GM21447 (cell line): ENCODE data around the gene GNPDA1.

ENCODE experiments used
- ATAC-seq: cut with Tn5 transposase; IDR thresholded peaks from one replicate; pipeline ENCODE4 v1.9.1; 2021; ENCODE audit not compliant: unreplicated experiment

The GNPDA1 gene

DNA sequence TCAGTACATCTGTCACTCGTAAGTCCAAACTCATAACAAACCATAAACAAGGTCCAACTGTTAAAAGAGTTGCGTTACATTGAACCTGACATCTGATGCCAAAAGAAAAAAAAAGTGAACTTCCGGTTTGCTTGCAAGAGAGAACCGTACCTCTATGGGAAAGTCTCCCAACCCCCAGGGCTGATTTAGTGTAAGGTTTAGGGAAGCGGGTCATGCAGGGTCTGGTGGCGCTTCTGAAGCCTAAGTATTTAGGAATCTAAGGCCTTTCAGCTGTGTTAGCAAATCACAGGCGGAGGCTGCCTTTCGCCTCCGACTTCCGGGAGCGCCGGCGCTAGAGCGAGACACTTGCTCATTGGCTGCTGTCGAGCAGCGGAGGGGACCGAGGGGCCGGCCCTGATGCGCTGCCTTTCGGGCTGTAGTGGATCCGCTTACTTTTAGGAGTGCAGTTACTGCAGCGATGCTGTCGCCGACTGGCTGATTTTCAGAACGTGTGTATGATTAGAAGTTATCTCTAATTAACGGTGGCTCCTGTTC is 12.0 kb upstream of the GNPDA1 start:
- peak; percentile 99 for ATAC-seq

DNA sequence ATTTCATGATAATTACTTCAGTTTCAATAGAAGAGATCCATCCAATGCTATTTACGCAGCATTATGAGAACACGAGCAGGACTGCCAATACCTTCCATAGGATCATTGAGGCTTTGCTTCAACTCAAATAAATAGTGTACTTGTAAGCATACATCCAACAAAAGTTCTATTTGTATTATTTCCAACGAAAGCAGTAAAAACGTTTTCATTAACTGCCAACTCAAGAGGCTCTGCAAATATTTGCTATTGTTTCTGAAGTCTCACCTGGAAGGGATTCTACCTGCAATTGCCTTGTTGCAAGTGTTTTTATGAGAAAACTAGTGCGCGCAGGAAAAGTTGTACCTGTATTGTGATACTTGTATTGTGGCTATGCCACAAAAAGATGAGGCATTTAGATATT is 11.0 kb upstream of the GNPDA1 start:
- ATAC-seq, result no peak

DNA sequence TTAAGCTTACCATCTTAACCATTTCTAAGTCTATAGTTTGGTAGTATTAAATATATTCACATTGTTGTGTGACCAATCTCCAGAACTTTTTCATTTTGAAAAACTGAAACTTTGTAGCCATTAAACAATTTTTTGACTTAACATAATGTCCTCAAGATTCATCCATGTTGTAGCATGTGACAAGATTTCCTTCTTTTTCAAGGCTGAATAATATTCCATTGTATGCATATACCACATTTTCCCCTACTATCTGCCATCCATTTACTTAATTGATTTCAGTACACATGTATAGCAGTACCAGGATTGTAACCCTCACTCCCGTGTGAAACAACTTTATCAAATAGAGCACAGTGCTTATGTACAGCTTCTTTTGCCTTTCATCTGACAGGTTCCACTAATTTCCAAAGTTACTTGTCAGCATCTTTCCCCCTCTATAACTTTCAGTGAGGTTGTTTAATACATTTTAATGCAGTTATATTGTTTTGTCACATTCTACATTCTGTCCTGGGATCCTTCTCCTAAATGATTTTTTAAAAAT is 7.4 kb upstream of the GNPDA1 start:
- ATAC-seq, result no peak

DNA sequence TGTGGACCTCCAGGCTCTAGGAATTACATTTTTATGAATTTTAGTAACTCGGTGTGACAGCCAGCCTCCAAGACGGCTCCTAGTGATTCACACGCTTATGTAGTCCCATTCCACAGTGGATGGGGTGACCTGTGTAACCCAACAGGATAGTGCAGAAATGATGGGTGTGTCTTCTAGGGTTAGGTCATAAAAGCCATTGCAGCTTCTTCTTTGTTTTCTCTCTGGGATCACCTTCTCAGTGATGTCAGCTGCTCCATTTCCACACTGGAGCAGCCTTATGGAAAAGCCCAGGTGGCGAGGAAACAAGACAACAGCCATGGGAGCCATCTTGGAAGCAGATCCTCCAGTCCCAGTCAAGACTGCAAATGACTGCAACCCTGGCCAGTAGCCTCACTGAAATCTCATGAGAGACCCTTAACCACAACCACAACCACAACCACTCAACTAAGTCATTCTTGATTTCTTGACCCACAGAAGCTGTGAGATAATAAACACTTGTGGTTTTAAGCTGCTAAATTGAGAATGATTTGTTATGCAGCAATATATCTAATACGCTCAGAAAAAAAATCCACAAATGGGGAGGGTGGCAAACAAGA is 5.1 kb upstream of the GNPDA1 start:
- peak; percentile 32 for ATAC-seq

DNA sequence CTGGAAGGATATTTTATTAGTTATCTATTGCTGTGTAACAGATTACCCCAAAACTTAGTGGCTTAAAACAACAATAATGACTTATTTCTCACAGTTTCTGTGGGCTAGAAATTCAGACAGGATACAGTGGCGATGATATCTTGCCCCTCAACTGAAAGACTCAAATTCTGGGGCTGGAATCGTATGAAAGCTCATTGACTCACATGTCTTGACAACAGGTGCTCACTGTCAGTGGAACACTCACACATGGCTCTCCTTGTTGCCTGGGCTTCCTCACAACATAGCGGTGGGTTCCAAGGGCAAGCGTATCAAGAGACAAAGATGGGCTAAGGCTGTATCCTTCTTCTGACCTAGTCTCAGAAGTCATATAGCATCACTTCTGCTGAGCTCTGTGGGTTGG is 3.7 kb upstream of the GNPDA1 start:
- ATAC-seq, result peak; percentile 28

DNA sequence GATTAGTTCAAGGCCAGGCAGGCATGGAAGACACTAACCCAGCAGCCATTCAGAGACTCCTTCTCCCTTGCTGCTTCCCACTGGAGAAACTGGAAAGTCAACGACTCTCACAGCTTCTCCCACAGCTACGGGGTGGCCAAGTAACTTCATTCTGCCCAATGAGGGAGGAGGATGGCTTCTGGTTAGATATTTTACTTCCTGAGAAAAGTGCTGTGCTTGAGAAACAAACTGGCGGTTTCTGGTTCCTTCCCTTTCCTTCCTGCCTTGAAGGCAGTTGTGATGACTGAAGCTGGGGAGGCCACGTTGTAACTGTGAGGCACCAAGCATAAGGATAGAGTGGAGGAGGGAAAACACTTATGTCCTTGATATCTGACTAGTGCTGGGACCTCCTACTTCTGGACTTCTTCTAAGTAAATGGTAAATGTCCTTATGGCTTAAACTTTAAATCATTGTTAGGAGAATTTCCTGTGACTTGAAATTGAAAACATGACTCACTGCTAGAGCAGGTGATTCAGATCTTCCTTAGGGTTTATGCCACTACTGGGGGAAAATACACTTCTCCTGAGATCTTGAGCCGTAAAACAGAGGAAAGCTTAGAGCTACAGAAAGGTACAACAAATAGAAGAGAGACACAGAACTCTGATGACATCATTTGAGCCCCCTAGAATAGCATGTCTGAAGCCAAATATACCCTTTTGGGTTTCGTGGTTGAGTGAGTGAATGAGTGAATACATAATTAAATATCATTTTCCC is 3.1 kb upstream of the GNPDA1 start:
- ATAC-seq, result peak; percentile 40

DNA sequence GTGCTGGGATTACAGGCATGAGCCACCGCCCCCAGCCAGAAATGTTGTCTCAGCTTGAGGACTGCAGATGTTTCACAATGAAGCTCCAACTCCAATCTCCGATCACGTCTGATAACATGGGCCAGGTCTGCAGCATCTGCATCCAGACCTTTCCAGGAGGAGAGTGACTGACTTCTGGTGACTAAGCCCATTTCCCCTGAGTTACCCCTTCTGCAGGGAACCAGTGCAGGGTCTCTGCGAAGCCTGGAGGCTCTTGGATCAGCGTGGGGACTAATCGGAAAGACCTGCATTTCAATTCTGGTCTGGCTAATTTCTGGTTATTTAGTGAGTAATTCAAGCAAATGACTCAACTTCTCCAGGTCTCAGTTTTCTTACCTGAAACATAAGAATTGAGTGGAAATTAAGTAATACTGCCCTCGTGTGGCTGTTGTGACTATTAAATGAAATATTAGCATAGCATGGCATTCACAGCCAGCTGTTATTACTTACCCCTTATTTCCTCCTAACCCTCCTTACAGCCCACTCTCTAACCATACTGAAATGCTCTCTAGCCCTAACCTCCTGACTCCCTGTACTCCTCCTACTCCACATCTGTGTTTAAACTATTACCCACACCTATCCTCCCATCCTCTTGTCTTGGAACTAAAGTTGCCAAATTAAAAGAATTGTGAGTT is 2.2 kb upstream of the GNPDA1 start:
- ATAC-seq, result peak; percentile 28

DNA sequence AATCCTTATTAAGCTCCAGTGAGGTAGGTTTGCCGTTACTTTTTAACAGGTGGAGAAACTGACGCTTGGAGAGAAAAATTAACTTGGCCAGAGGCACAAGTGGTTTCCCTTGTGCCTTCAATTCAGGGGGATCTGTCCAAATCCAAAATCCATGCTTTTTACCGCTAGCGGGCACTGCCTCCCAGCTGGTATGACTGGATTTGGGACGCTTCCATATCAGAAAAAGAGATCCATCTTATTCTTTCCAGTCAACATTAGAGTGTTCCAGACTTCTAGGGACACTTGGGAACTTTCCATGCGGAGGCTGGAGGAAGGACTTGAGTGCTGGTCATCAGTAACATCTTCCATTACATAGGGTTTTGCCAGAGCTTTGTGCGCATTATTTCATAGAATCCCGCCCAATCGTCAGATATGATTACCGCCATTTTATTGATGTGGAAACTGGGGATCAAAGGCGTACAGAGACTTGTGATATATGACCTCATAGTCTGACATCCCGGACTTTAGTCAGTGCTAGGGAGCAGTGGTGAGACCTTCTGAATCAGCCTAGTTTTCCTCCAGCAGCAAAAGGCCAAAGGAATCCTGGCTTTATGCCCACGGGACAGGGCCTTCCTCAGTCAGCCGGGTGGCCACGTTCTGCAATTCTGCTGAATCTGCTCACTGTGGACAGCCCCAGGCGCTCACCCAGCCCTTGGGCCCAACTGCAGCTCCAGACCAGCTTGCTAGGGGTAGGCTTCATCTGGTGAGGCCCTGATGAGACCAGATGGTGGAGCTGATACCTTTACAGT is 1.1 kb upstream of the GNPDA1 start:
- no peak for ATAC-seq

DNA sequence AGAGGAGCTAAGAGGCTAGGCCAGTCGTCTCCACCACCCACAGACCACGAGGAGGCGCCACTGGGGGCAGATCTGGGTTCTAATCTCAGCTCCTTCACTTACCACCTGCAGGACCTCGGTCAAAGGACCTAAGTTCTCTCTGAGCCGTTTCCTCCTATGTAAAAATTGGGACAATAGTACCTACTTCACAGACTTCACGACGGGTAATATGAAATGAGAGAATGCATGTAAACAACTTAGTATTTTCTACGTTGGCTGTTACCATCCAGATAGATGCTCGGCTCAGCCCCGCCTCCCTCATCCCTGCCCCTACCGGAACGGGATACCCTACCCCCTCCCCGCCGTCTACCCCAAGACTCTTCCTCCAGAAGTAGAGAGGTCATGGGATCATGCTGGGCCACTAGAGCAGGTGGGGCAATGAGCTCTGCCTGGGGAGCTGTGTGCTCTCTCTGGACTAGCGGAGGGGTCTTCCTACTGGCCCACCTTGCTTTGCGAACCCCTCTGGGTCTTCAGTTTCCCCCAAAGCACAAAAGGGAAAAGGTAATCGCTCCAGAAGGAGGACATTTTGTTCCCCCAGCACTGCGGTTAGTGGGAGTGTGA is 541 bp downstream of the GNPDA1 start:
- ATAC-seq, result no peak

DNA sequence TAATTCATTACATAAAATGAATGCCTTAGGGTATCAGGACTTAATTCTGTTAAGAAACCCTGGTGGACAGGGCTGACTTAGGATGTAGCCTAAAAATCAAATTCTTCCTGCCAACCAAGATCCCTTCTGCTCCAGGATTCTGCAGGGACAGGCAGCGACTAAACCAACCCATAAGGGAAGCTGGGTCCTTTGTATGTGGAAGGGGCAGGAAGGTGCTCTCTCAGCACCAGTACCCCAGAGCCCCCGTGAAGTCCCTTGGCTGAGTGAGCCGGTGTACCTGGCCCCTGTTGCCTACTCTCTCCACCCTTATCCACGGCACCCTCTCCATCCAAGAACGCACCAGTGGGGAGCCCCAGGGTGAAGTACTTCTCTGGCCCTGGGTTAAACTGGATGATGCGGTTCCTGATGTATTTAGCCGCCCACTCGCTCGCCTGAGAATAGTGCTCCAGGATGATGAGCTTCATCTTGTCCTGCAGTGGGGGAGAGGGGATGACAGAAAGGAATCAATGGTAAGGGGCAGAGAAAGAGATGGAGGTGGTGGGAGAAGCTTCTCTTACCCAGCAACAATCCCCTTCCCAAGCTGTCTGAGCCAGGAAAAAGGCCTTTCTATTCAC is 1.1 kb downstream of the GNPDA1 start:
- ATAC-seq, result no peak

DNA sequence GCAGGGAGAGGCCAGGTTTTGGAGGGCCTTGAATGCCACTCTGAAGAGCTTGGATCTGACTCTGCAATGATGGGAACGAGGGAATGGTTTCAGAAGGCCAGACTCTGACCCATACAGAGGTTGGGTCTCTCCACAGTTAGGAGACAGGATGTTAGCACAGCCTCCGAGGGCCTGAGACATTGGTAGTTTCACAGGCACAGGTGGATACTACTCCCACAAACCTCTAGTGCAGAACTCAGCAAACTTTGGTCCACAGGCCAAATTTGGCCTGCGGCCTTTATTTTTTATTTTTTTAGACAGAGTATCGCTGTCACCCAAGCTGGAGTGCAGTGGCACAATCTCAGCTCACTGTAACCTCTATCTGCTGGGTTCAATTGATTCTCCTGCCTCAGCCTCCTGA is 2.9 kb downstream of the GNPDA1 start:
- ATAC-seq, result no peak

DNA sequence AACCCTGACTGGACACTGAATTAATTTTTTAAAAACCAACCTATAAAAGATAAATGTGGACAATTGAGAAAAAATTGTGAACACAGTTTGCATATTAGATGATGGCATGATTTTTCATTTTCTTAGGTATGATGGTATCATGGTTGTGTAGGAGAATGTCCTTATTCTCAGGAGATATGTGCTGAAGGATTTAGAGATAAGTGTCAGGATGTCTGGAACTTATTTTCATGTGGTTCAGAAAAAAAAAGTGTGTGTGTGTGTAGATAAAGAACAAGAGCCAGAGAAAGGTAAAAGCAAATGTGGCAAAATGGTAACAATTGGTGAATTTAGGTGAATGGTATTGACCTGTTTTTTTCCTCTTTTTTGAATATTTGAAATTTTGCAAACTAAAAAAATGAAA is 4.0 kb downstream of the GNPDA1 start:
- no peak for ATAC-seq

DNA sequence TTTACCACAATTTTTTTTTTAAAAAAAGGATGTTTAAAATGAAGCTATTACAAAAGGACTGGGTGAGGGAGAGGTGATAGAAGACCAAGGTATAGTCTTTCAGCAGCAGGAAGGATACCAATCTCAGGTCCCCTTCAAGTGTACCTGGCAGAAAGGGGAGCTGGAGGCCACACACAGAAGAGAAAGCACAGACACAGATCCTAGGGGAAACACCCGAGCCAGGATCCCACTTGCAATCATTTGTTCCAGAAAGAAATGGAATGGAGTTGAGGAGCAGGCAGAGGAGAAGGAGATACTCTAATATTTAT is 5.6 kb downstream of the GNPDA1 start:
- ATAC-seq, result no peak

DNA sequence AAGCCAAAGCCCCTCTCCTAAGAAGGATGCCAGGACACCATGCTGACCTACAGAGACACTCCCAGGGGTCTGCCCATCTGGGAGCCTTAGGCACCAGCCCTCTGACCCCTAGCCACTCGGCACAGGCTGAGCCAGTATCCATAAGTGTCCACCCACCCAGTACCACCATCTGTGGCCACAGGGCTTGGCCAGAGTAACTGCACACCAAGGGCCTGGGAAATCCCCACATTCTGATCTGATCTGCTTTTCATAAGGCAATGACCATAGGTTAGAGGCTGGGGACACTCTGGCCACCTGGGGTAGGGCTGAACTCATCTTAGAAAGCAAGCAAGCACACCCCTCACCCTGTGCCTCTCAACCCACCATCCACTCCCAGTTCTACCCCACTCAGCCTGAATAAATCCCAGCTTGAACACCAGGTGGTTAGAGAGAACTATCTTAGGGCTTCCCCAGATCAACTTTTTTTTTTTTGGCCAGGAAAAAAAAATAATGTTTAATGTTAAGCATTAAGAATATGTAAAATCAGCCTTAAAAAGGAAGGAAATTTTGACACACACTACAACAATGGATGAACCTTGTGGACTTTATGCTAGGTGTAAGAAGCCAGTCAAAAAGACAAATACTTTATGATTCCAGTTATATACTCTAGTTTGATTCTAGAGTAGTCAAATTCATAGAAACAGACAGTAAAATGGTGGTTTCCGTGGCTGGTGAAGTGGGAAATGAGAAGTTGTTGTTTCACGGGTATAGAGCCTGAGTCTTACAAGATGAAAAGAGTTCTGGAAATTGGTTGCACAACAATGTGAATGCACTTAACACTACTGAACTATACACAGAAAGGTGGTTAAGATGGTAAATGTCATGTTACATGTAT is 6.2 kb downstream of the GNPDA1 start:
- ATAC-seq, result no peak

DNA sequence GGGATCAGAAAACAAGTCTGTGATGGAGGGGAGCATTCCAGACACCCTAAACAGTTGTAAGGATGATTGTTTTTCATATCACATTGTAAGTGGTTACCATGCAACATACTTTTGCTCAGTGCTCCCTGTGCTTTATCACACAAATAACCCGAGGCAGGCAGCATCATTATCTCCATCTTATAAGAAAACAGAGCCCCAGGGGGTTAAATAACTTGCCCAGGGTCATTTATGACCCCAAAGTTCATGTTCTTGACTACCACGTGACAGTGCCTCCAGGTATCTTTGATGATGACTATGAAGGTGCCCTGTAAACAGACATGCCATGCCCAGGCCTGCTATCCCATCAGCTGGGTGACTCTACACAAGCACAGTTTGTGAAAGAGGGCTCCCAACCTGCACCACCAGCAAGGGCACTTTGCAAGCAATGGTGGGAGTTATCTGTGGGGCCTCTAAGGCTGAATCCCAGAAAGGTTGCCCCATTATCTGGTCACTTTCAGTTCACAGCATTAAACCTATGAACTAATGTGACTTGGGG is 9.5 kb downstream of the GNPDA1 start:
- no peak for ATAC-seq

DNA sequence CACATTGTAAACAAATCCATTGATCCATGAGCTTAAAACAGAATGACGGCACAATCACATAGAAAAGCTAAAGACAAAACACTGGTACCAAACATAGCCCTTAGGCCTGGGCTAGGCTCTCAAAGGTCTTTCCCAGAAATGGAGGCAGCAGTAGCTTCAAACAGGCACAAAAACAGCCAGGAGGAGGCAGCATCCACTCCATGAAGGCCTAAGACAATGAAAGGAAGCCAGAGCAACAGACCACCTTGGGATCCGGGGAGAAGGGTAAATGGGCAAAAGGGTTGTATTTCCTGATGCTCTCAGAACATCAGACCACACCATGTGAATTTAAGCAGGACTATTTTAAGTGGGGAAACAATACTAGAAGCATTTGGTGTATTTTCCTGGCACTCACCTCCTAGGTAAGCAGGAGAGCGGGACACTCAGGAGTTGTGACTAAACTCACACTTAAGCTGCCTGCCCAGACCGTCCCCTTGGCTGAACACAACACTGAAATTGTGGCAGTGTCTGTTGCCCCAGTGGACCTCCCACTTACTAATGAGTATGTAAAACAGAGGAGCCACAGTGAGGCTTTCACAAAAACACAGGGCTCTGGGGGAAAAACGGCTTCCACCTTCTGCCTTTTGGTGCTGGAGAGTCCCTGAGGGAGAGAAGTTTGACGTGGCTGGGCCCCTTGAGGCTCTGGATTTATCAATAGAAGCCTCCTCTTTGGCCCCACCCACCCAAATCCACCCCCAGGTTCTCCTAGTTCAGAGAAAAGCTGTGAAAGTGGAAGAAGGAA is 11.9 kb downstream of the GNPDA1 start:
- no peak for ATAC-seq

DNA sequence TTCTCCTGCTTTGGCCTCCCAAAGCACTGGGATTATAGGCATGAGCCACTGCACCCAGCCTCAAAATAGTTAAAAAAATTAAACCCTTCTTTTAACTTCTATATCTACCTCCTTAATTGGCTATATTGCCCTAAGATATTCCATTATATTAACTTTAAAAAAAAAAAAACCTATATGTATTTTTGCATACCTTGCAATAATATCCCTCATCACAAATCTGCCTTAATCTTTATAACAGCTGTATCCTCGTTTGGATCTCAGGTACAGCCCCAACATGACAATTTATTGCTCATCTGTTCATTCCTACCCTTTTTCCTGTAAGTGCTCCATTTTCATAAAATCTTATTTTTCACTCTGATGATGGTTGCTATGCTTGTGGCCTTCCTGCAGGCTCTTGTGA is 12.7 kb downstream of the GNPDA1 start:
- ATAC-seq, result no peak

DNA sequence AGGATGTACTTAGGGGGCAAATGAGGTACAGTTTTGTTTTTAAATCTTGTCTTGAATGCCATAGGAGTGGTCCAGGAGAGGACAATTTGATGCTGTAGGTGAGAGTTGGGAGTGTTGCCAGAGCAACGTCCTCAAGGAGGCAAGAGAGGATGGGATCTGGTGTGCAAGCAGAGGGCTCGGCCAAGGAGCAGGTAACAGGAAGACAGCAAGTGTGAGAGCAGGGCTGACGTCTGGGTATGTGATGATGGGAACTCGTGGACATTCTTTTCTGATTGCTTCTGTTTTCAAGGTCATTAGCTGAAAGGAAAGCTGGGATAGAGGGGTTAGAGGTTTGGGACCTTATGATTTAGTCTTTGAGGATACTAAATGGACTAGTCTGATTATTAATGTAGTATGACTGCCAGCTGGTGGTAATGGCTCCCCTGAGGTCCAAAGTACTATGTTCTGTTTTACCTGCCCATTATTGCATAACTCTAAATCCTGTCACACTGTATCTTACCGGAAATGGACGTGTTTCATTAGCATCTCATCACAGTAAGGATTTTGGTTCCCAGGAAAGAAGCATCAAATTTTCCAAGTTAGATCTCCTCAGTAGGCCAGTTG is 15.4 kb downstream of the GNPDA1 start:
- no peak for ATAC-seq
